GM23338 (cell line): ENCODE data around the gene PDXDC1. TPM values are rescaled to one million over a fixed set of nuclear protein-coding genes. Genes with fewer than 3 reads are reported as not detected.

Experiments used
- ATAC-seq: fragments of 200-7000 bp; cut with Tn5 transposase; 3 replicates; pipeline ENCODE4 v1.9.1; 2020
- DNase-seq: peaks from one replicate; pipeline ENCODE4 v3.0.0-alpha.2; 2015; ENCODE audit warnings: low spot score
- H2AFZ ChIP-seq: fragments of 200-600 bp; sonication (generic); 2 replicates; pipeline ENCODE4 v1.8.0; 2016; ENCODE audit warnings: antibody characterized with exemption, mild to moderate bottlenecking, moderate library complexity
- H3F3A ChIP-seq: fragments of 200-600 bp; sonication (generic); replicated peaks from 2 replicates; pipeline ENCODE4 v1.8.0; 2017; ENCODE audit warnings: antibody characterized with exemption, mixed run types, low read depth
- H3K27ac ChIP-seq: fragments of 200-600 bp; sonication (generic); 2 replicates; pipeline ENCODE4 v1.6.1; 2016; ENCODE audit warnings: low read depth
- H3K27me3 ChIP-seq: fragments of 200-600 bp; sonication (generic); 2 replicates; pipeline ENCODE4 v1.8.0; 2016; ENCODE audit warnings: mild to moderate bottlenecking, mixed run types, moderate library complexity; ENCODE audit not compliant: insufficient read depth
- H3K36me3 ChIP-seq: fragments of 200-600 bp; sonication (generic); 2 replicates; pipeline ENCODE4 v1.8.0; 2016; ENCODE audit warnings: mild to moderate bottlenecking; ENCODE audit not compliant: insufficient read depth
- H3K4me1 ChIP-seq: fragments of 200-600 bp; sonication (generic); 2 replicates; pipeline ENCODE4 v1.8.0; 2016; ENCODE audit warnings: mild to moderate bottlenecking, moderate library complexity; ENCODE audit not compliant: insufficient read depth
- H3K4me2 ChIP-seq: fragments of 200-600 bp; sonication (generic); 2 replicates; pipeline ENCODE4 v1.7.1; 2017; ENCODE audit warnings: mixed run types
- H3K4me3 ChIP-seq: fragments of 200-600 bp; sonication (generic); 2 replicates; pipeline ENCODE4 v1.6.1; 2016; ENCODE audit warnings: mixed run types
- H3K79me2 ChIP-seq: fragments of 200-600 bp; sonication (generic); replicated peaks from 2 replicates; pipeline ENCODE4 v1.8.0; 2017; ENCODE audit warnings: mild to moderate bottlenecking; ENCODE audit not compliant: insufficient read depth
- H3K9me2 ChIP-seq: fragments of 200-600 bp; sonication (generic); 2 replicates; pipeline ENCODE4 v1.8.0; 2017; ENCODE audit not compliant: insufficient read depth
- H4K20me1 ChIP-seq: fragments of 200-600 bp; sonication (generic); replicated peaks from 2 replicates; pipeline ENCODE4 v1.8.0; 2017; ENCODE audit warnings: mild to moderate bottlenecking; ENCODE audit not compliant: insufficient read depth
- H3K27ac Mint-ChIP-seq: 2 replicates; pipeline ENCODE4 v1.8.0; 2020; ENCODE audit warnings: inconsistent platforms, mild to moderate bottlenecking, moderate library complexity, mixed read lengths
- H3K27me3 Mint-ChIP-seq: 3 replicates; pipeline ENCODE4 v1.8.0; 2022; ENCODE audit warnings: low read depth, mild to moderate bottlenecking, moderate library complexity, mixed read lengths, inconsistent platforms; ENCODE audit not compliant: insufficient read depth, poor library complexity
- H3K36me3 Mint-ChIP-seq: 3 replicates; pipeline ENCODE4 v1.8.0; 2021; ENCODE audit warnings: low read depth, mild to moderate bottlenecking, inconsistent platforms, moderate library complexity, mixed read lengths
- H3K4me1 Mint-ChIP-seq: 3 replicates; pipeline ENCODE4 v1.8.0; 2020; ENCODE audit warnings: mild to moderate bottlenecking, inconsistent platforms, mixed read lengths
- H3K4me3 Mint-ChIP-seq: 3 replicates; pipeline ENCODE4 v1.8.0; 2021; ENCODE audit warnings: moderate library complexity, mild to moderate bottlenecking, inconsistent platforms, mixed read lengths
- H3K9me3 Mint-ChIP-seq: 3 replicates; pipeline ENCODE4 v1.8.0; 2020; ENCODE audit warnings: moderate library complexity, mild to moderate bottlenecking, inconsistent platforms, mixed read lengths
- CREB1 ChIP-seq: fragments of 250-450 bp; sonication (Bioruptor Pico); IDR thresholded peaks from 2 replicates; pipeline ENCODE4 v1.5.0; 2020; ENCODE audit warnings: low read depth, mild to moderate bottlenecking, moderate library complexity
- EZH2phosphoT487 ChIP-seq: fragments of 200-600 bp; sonication (generic); IDR thresholded peaks from one replicate; pipeline ENCODE4 v1.8.1; 2018; ENCODE audit warnings: antibody characterized with exemption; ENCODE audit not compliant: unreplicated experiment
- NANOG ChIP-seq: IDR thresholded peaks from 2 replicates; pipeline ENCODE4 v1.6.1; 2016; ENCODE audit warnings: antibody characterized with exemption, borderline replicate concordance
- POLR2AphosphoS5 ChIP-seq: IDR thresholded peaks from 2 replicates; pipeline ENCODE4 v1.6.1; 2016; ENCODE audit warnings: antibody characterized with exemption, low read depth
- STAT1 ChIP-seq: IDR thresholded peaks from one replicate; pipeline ENCODE4 v1.6.1; 2016; ENCODE audit warnings: antibody characterized with exemption; ENCODE audit not compliant: unreplicated experiment
- ZNF114 ChIP-seq: fragments of 250-450 bp; sonication (Bioruptor Pico); IDR thresholded peaks from 2 replicates; pipeline ENCODE4 v1.5.0; 2020; ENCODE audit warnings: mild to moderate bottlenecking, moderate library complexity
- ZNF331 ChIP-seq: fragments of 250-450 bp; sonication (Bioruptor Pico); IDR thresholded peaks from 2 replicates; pipeline ENCODE4 v1.5.0; 2020; ENCODE audit warnings: low read depth, mild to moderate bottlenecking, moderate library complexity
- polyA plus RNA-seq: library from polyadenylated mRNA; unstranded; fragments of >200 nt; fragmentation: Nextera tagmentation; extraction: Ambion mirVana; gene quantifications from 2 replicates; pipeline ENCODE4 v1.2.1, GENCODE V29; 2016
- total RNA-seq: library from RNA; depleted of rRNA; stranded (reverse); fragments of >200 nt; shearing (Covaris generic); gene quantifications from 2 replicates; pipeline ENCODE4 v1.2.3, GENCODE V29; 2014
- TF ChIP-seq, protein P1 (sequence below): fragments of 250-450 bp; sonication (Bioruptor Pico); IDR thresholded peaks from 2 replicates; pipeline ENCODE4 v1.5.0; 2020; ENCODE audit warnings: mild to moderate bottlenecking, moderate library complexity
- TF ChIP-seq, protein P2 (sequence below): IDR thresholded peaks from 2 replicates; pipeline ENCODE4 v1.6.1; 2016; ENCODE audit warnings: antibody characterized with exemption
- TF ChIP-seq, protein P3 (sequence below), 2 experiments: fragments of 200-600 bp in 1 of 2; sonication (generic) in 1 of 2; conservative IDR thresholded peaks; 2 replicates each; pipeline versions ENCODE4 v1.5.1 to v1.6.1; 2016 to 2017; ENCODE audit warnings: antibody characterized with exemption in 2 of 2, low read depth in 2 of 2, mild to moderate bottlenecking in 2 of 2, moderate library complexity in 1 of 2

The PDXDC1 gene
- total and polyA plus RNA-seq, 2 experiments from 2014 or later, result 40.0 to 91.6 TPM

DNA sequence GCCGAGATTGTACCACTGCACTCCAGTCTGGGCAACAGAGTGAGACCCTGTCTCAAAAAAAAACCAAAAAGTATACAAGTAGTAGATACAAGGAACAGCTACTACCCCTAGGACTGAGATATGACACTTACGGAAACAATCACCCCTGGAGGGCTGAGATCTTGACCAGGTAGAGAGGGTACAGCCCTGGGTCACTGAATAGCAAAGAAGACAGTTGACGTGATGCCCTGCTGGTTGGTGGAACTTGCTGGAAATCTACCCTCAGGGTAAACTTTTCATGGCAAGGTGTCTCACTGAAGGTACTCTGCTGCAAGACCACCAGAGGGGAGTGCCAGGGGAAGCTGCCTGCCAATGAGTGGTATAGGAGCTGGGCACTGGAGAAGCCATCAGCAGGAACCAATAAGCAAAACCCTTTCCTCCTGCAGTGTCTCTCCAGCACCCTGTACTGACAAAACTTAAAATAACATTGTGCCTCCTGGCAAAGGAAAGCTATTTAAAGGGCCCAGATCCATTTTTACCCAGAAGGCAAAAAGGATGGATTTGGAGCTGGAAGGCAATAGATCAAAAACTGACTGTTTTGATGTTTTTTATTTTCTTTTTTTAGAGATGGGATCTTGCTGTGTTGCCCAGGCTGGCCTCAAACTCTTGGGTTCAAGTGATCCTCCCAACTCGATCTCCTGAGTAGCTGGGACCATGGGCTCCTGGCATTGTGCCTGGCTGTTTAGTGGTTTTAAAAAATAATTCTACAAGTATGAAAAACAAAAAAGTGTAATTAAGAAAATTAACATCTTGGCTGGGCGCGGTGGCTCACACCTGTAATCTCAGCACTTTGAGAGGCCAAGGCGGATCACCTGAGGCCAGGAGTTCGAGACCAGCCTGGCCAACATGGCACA lies 11.3 kb upstream of the PDXDC1 start (continued):
- TF ChIP-seq, protein P1, sequence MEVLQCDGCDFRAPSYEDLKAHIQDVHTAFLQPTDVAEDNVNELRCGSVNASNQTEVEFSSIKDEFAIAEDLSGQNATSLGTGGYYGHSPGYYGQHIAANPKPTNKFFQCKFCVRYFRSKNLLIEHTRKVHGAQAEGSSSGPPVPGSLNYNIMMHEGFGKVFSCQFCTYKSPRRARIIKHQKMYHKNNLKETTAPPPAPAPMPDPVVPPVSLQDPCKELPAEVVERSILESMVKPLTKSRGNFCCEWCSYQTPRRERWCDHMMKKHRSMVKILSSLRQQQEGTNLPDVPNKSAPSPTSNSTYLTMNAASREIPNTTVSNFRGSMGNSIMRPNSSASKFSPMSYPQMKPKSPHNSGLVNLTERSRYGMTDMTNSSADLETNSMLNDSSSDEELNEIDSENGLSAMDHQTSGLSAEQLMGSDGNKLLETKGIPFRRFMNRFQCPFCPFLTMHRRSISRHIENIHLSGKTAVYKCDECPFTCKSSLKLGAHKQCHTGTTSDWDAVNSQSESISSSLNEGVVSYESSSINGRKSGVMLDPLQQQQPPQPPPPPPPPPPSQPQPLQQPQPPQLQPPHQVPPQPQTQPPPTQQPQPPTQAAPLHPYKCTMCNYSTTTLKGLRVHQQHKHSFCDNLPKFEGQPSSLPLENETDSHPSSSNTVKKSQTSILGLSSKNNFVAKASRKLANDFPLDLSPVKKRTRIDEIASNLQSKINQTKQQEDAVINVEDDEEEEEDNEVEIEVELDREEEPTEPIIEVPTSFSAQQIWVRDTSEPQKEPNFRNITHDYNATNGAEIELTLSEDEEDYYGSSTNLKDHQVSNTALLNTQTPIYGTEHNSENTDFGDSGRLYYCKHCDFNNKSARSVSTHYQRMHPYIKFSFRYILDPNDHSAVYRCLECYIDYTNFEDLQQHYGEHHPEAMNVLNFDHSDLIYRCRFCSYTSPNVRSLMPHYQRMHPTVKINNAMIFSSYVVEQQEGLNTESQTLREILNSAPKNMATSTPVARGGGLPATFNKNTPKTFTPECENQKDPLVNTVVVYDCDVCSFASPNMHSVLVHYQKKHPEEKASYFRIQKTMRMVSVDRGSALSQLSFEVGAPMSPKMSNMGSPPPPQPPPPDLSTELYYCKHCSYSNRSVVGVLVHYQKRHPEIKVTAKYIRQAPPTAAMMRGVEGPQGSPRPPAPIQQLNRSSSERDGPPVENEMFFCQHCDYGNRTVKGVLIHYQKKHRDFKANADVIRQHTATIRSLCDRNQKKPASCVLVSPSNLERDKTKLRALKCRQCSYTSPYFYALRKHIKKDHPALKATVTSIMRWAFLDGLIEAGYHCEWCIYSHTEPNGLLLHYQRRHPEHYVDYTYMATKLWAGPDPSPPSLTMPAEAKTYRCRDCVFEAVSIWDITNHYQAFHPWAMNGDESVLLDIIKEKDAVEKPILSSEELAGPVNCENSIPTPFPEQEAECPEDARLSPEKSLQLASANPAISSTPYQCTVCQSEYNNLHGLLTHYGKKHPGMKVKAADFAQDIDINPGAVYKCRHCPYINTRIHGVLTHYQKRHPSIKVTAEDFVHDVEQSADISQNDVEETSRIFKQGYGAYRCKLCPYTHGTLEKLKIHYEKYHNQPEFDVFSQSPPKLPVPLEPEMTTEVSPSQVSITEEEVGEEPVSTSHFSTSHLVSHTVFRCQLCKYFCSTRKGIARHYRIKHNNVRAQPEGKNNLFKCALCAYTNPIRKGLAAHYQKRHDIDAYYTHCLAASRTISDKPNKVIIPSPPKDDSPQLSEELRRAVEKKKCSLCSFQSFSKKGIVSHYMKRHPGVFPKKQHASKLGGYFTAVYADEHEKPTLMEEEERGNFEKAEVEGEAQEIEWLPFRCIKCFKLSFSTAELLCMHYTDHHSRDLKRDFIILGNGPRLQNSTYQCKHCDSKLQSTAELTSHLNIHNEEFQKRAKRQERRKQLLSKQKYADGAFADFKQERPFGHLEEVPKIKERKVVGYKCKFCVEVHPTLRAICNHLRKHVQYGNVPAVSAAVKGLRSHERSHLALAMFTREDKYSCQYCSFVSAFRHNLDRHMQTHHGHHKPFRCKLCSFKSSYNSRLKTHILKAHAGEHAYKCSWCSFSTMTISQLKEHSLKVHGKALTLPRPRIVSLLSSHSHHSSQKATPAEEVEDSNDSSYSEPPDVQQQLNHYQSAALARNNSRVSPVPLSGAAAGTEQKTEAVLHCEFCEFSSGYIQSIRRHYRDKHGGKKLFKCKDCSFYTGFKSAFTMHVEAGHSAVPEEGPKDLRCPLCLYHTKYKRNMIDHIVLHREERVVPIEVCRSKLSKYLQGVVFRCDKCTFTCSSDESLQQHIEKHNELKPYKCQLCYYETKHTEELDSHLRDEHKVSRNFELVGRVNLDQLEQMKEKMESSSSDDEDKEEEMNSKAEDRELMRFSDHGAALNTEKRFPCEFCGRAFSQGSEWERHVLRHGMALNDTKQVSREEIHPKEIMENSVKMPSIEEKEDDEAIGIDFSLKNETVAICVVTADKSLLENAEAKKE (CRISPR knock-in tag), result no peak
- TF ChIP-seq CREB1 (CRISPR knock-in tag) (no peak), EZH2phosphoT487 (no peak), ZNF114 (CRISPR knock-in tag) (no peak)
- TF ChIP-seq, protein P2, sequence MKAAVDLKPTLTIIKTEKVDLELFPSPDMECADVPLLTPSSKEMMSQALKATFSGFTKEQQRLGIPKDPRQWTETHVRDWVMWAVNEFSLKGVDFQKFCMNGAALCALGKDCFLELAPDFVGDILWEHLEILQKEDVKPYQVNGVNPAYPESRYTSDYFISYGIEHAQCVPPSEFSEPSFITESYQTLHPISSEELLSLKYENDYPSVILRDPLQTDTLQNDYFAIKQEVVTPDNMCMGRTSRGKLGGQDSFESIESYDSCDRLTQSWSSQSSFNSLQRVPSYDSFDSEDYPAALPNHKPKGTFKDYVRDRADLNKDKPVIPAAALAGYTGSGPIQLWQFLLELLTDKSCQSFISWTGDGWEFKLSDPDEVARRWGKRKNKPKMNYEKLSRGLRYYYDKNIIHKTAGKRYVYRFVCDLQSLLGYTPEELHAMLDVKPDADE, result no peak

DNA sequence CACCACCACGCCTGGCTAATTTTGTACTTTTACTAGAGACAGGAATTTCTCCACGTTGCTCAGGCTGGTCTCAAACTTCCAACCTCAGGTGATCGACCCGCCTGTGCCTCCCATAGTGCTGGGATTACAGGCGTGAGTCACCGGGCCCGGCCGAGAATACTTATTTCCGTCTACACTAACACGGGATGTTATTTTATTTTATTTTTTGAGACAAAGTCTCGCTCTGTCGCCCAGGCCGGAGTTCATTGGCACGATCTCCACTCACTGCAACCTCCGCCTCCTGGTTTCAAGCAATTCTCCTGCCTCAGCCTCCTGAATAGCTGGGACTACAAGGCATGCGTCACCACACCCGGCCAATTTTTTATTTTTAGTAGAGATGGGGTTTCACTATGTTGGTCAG lies 9.5 kb upstream of the PDXDC1 start:
- no peak overlapping the region for H3K4me3 Mint-ChIP-seq
- DNase-seq, result no peak
- no peaks in the 10 kb centered on the region for H3K79me2 ChIP-seq
- H3K27ac Mint-ChIP-seq, result no peak overlapping the region
- H3K36me3 Mint-ChIP-seq, result no peaks in the 10 kb centered on the region
- 0 out of 2 replicates have a peak, but pooled peaks cover 2% of the 10 kb centered on the region for H4K20me1 ChIP-seq
- peak overlapping the region; percentile 57; the same call in 1 of the 2 replicates for H2AFZ ChIP-seq
- H3K4me2 ChIP-seq, result no peak overlapping the region
- no peaks in the 10 kb centered on the region for H3K9me2 ChIP-seq
- no peaks in the 10 kb centered on the region for H3K4me1 Mint-ChIP-seq
- ATAC-seq, result no peak
- no peak overlapping the region for H3K4me3 ChIP-seq
- 0 out of 2 replicates have a peak, but pooled peaks cover 2% of the 10 kb centered on the region for H3F3A ChIP-seq
- no peak overlapping the region for H3K27ac ChIP-seq
- H3K36me3 ChIP-seq, result no peaks in the 10 kb centered on the region
- no peaks in the 10 kb centered on the region for H3K4me1 ChIP-seq
- no peaks in the 10 kb centered on the region for H3K27me3 ChIP-seq
- H3K9me3 Mint-ChIP-seq, result no peaks in the 10 kb centered on the region
- H3K27me3 Mint-ChIP-seq, result peaks cover 4% of the 10 kb centered on the region
- no peak for TF ChIP-seq NANOG
- no peak for TF ChIP-seq EZH2phosphoT487
- TF ChIP-seq STAT1, result no peak
- TF ChIP-seq, protein P3, sequence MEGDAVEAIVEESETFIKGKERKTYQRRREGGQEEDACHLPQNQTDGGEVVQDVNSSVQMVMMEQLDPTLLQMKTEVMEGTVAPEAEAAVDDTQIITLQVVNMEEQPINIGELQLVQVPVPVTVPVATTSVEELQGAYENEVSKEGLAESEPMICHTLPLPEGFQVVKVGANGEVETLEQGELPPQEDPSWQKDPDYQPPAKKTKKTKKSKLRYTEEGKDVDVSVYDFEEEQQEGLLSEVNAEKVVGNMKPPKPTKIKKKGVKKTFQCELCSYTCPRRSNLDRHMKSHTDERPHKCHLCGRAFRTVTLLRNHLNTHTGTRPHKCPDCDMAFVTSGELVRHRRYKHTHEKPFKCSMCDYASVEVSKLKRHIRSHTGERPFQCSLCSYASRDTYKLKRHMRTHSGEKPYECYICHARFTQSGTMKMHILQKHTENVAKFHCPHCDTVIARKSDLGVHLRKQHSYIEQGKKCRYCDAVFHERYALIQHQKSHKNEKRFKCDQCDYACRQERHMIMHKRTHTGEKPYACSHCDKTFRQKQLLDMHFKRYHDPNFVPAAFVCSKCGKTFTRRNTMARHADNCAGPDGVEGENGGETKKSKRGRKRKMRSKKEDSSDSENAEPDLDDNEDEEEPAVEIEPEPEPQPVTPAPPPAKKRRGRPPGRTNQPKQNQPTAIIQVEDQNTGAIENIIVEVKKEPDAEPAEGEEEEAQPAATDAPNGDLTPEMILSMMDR (conservative IDR thresholded peaks at IDR 0.05; ENCODE audit: low read depth in 2 of 2), result no peak
- no peak for TF ChIP-seq POLR2AphosphoS5
- no peak for TF ChIP-seq ZNF331 (CRISPR knock-in tag)
